ENCODE data around the gene DCLRE1B. TPM values are rescaled to one million over a fixed set of nuclear protein-coding genes. Genes with fewer than 3 reads are reported as not detected.

DCLRE1B gene
- polyA plus RNA-seq (7.3 and 8.7 TPM in 2 replicates), polyA minus RNA-seq (12.7 and 14.0 TPM in 2 replicates)

DNA sequence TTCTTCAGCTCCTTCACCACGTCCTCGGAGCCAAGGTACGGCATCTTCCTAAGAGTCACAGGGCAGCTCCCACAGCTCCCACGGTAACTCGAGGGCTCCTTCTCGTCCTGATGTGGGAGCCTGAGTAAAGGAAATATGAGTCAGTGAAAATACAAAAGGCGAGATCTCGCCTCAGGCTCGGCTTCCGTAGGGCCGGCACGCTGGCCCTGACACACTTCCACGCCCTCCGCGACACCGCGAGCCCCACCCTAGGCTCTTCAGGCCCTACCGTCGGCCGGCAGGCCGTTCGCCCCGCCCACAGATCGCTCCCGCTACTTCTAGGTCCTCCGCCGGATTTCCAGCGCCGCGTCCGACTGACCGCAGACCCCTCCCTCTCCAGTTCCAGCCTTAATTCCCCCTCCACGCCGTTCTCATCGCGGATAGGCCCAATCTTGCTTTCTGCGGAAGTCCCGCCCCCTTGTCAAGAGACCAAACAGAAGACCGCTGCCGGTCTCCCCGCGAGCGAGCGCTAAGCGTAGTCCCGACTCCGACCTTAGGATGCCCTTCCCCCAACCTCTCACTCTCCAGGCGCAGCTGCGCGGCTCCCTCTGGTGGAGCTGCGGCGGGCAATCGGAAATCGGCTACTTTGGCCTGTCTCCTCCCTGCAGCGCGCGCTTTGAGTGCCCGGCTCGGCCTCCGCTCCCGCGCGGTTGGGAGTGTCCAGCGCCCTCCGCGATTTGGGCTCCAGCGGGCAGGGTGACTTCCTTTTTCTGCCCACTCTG, at the start of gene DCLRE1B, which contains the start of gene AP4B1:
TSS of gene DCLRE1B (plus strand) at position 653 of the 761 bp plus-strand sequence. CDS start 261 bp downstream, outside the sequence.
TSS of gene AP4B1 (minus strand) at position 126 of the 761 bp plus-strand sequence. CDS start at position 44, 82 bp downstream.
- Histone ChIP-seq H3K27me3 (ENCODE audit: insufficient read depth, low read depth, low read length) (no peaks in the 10 kb centered on the region), H4K20me1 (ENCODE audit: insufficient read depth) (no peaks in the 10 kb centered on the region), H2AFZ (ENCODE audit: low read depth, low read length) (peak within 1 kb of the TSS; percentile 88), H3K4me3 (ENCODE audit: low read length) (peak within 1 kb of the TSS; percentile 93), H3K9ac (ENCODE audit: low read length) (peak within 1 kb of the TSS; percentile 90), H3K4me2 (ENCODE audit: low read length) (peak within 1 kb of the TSS; percentile 85), H3F3A (ENCODE audit: insufficient read depth, low read length, poor library complexity, severe bottlenecking) (peaks cover 6% of the 10 kb centered on the region), H3K9me3 (ENCODE audit: low read length) (no peaks in the 10 kb centered on the region), H3K36me3 (ENCODE audit: insufficient read depth, low read length) (no peaks in the 10 kb centered on the region), H3K79me2 (replicated peaks; ENCODE audit: insufficient read depth, low read length) (peaks cover 13% of the 10 kb centered on the region), H3K27ac (ENCODE audit: low read length) (peak within 1 kb of the TSS; percentile 94), H3K9me2 (ENCODE audit: insufficient read depth, low read length) (no peaks in the 10 kb centered on the region)
- TF ChIP-seq EZH2 (IDR thresholded peaks at IDR 0.05; ENCODE audit: borderline replicate concordance, insufficient read depth, low read length, poor library complexity, severe bottlenecking) (no peak), EP300 (conservative IDR thresholded peaks at IDR 0.05; ENCODE audit: poor library complexity, severe bottlenecking) (peak; percentile 82), RAD21 (conservative IDR thresholded peaks at IDR 0.05) (peak; percentile 72), SMC3 (conservative IDR thresholded peaks at IDR 0.05; ENCODE audit: poor library complexity) (peak; percentile 76), POLR2AphosphoS5 (IDR thresholded peaks at IDR 0.05) (peak; percentile 78), TAF1 (IDR thresholded peaks at IDR 0.05; ENCODE audit: low read depth) (peak; percentile 61), MXI1 (conservative IDR thresholded peaks at IDR 0.05; ENCODE audit: poor library complexity, severe bottlenecking) (peak; percentile 84)
- TF ChIP-seq, protein P1, sequence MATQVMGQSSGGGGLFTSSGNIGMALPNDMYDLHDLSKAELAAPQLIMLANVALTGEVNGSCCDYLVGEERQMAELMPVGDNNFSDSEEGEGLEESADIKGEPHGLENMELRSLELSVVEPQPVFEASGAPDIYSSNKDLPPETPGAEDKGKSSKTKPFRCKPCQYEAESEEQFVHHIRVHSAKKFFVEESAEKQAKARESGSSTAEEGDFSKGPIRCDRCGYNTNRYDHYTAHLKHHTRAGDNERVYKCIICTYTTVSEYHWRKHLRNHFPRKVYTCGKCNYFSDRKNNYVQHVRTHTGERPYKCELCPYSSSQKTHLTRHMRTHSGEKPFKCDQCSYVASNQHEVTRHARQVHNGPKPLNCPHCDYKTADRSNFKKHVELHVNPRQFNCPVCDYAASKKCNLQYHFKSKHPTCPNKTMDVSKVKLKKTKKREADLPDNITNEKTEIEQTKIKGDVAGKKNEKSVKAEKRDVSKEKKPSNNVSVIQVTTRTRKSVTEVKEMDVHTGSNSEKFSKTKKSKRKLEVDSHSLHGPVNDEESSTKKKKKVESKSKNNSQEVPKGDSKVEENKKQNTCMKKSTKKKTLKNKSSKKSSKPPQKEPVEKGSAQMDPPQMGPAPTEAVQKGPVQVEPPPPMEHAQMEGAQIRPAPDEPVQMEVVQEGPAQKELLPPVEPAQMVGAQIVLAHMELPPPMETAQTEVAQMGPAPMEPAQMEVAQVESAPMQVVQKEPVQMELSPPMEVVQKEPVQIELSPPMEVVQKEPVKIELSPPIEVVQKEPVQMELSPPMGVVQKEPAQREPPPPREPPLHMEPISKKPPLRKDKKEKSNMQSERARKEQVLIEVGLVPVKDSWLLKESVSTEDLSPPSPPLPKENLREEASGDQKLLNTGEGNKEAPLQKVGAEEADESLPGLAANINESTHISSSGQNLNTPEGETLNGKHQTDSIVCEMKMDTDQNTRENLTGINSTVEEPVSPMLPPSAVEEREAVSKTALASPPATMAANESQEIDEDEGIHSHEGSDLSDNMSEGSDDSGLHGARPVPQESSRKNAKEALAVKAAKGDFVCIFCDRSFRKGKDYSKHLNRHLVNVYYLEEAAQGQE (IDR thresholded peaks at IDR 0.05; ENCODE audit: borderline replicate concordance): peak; percentile 33
- TF ChIP-seq, protein P2, sequence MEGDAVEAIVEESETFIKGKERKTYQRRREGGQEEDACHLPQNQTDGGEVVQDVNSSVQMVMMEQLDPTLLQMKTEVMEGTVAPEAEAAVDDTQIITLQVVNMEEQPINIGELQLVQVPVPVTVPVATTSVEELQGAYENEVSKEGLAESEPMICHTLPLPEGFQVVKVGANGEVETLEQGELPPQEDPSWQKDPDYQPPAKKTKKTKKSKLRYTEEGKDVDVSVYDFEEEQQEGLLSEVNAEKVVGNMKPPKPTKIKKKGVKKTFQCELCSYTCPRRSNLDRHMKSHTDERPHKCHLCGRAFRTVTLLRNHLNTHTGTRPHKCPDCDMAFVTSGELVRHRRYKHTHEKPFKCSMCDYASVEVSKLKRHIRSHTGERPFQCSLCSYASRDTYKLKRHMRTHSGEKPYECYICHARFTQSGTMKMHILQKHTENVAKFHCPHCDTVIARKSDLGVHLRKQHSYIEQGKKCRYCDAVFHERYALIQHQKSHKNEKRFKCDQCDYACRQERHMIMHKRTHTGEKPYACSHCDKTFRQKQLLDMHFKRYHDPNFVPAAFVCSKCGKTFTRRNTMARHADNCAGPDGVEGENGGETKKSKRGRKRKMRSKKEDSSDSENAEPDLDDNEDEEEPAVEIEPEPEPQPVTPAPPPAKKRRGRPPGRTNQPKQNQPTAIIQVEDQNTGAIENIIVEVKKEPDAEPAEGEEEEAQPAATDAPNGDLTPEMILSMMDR (IDR thresholded peaks at IDR 0.05; ENCODE audit: poor library complexity, severe bottlenecking): peak; percentile 80

DNA sequence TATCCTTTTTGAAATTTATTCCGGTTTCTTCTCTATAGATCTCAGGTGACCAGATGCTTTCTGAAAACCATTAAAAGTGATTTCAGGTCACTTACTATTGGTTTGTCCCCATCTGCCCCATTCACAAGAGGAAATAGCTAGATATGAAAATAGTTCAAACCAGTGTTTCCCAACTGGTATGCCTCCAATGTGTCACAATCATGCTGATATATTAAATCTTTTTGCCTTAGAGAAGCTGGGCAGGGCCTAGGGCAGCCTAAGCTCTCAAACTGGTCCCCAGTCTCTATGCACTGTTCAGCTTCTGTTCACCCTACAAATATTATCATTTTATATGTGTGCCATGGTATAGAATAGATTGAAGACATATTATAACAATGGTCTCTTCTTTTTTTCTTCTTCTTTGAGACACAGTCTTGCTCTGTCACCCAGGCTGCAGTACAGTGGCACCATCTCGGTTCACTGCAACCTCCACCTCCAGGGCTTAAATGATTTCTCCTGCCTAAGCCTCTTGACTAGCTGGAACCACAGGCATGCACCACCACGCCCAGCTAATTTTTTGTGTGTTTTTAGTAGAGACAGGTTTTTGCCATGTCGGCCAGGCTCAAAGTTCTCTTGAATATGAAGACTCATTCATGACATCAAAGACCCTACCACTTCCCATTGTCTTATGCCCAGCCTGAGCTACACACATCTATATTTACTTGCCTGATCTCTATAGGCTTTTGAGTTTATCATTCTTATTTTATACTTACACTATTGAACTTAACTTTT, 49.3 kb upstream of the DCLRE1B start:
- Histone ChIP-seq H3K9me2 (ENCODE audit: insufficient read depth, low read length) (no peaks in the 10 kb centered on the region), H2AFZ (ENCODE audit: low read depth, low read length) (no peak overlapping the region), H3K9ac (ENCODE audit: low read length) (no peak overlapping the region), H3K4me2 (ENCODE audit: low read length) (no peak overlapping the region), H3K27ac (ENCODE audit: low read length) (no peak overlapping the region), H3K36me3 (ENCODE audit: insufficient read depth, low read length) (no peaks in the 10 kb centered on the region), H3K9me3 (ENCODE audit: low read length) (no peaks in the 10 kb centered on the region), H3F3A (ENCODE audit: insufficient read depth, low read length, poor library complexity, severe bottlenecking) (no peaks in the 10 kb centered on the region), H4K20me1 (ENCODE audit: insufficient read depth) (no peaks in the 10 kb centered on the region), H3K27me3 (ENCODE audit: insufficient read depth, low read depth, low read length) (no peaks in the 10 kb centered on the region), H3K4me3 (ENCODE audit: low read length) (no peak overlapping the region), H3K79me2 (replicated peaks; ENCODE audit: insufficient read depth, low read length) (no peaks in the 10 kb centered on the region)
- TF ChIP-seq POLR2AphosphoS5 (IDR thresholded peaks at IDR 0.05): no peak
- no peak for TF ChIP-seq EZH2 (IDR thresholded peaks at IDR 0.05; ENCODE audit: borderline replicate concordance, insufficient read depth, low read length, poor library complexity, severe bottlenecking)
- TF ChIP-seq EP300 (conservative IDR thresholded peaks at IDR 0.05; ENCODE audit: poor library complexity, severe bottlenecking): no peak
- TF ChIP-seq, protein P2 (IDR thresholded peaks at IDR 0.05; ENCODE audit: poor library complexity, severe bottlenecking): no peak
- TF ChIP-seq, protein P1 (IDR thresholded peaks at IDR 0.05; ENCODE audit: borderline replicate concordance): no peak
- TF ChIP-seq TAF1 (IDR thresholded peaks at IDR 0.05; ENCODE audit: low read depth): no peak
- no peak for TF ChIP-seq SMC3 (conservative IDR thresholded peaks at IDR 0.05; ENCODE audit: poor library complexity)
- TF ChIP-seq MXI1 (conservative IDR thresholded peaks at IDR 0.05; ENCODE audit: poor library complexity, severe bottlenecking): no peak
- TF ChIP-seq RAD21 (conservative IDR thresholded peaks at IDR 0.05): no peak
